Measurements from ENCODE around the gene VPS51.

Gene VPS51

GRCh38 chr11:65119670-65119995 lies 23.6 kb downstream of the VPS51 start:
- H3K4me3 ChIP-seq (replicated peaks in 1 of 2; ENCODE audit: low read depth in 2 of 2, low read length in 2 of 2), result no peak overlapping the region
- DNase-seq (ENCODE audit: low read depth in 2 of 2), result no peak
- TF ChIP-seq CTCF (IDR thresholded peaks at IDR 0.05; ENCODE audit: low read depth, low read length), result no peak

- no peak for TF ChIP-seq CTCF (IDR thresholded peaks at IDR 0.05; ENCODE audit: low read depth, low read length)
- H3K4me3 ChIP-seq (replicated peaks in 1 of 2; ENCODE audit: low read depth in 2 of 2, low read length in 2 of 2), result peak overlapping the region in 1 of 2 donors; percentile 96
- DNase-seq (ENCODE audit: low read depth in 2 of 2), result no peak
Measured at GRCh38 chr11:65120831-65121230, 24.8 kb downstream of the VPS51 start.

- TF ChIP-seq CTCF (IDR thresholded peaks at IDR 0.05; ENCODE audit: low read depth, low read length), result no peak
- H3K4me3 ChIP-seq (replicated peaks in 1 of 2; ENCODE audit: low read depth in 2 of 2, low read length in 2 of 2), result peak overlapping the region; percentile 92 to 96
- DNase-seq (ENCODE audit: low read depth in 2 of 2), result peak in 1 of 2 donors; percentile 11
Measured at GRCh38 chr11:65121447-65121864, 25.4 kb downstream of the VPS51 start.

DNA sequence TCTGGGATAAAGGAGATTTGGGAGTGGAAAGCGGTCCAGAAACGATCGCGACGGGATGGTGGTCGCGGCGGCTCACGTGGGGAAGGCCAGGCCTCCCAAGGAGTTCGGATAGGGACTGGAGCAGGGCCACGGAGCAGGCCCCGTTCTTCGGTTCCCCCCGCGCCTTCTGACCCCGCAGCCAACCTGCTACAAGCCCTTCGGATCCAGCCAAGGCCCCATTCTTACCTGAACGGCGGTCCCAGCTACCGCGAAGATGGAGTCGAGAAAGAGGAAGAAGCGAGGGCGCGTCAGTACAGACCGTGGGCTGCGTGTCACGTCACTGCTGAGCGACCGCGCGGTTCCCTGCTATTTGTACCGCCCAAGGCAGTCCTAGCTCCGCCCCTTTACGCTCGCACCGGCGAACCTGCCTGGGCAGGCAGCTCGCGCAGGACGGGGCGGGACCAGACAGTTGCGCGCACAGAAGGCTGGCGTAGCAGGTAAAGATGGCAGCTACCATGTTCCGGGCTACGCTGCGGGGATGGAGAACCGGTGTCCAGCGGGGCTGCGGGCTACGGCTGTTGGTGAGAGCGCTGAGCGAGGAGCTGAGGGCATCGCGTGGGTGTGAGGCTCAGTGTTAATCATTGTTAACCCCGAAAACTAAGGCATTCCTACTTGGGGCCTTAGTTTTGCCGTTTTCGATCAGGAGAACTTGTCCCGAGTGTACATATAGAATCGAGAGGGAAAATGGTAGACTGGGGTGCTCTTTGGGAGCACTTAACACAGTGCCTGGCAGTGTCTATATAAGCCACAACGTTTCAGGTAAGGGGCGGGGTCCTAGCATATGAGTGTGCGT lies 26.1 kb downstream of the VPS51 start, which contains the start of the genes FAU and MRPL49:
Gene FAU (minus strand): TSS at position 270 of the 832 bp plus-strand sequence. CDS start 321 bp downstream, outside the sequence.
Gene MRPL49 (plus strand): TSS at position 457 of the 832 bp plus-strand sequence. CDS start 26 bp downstream, at position 483.
- peak; percentile 97 to 98 for DNase-seq (ENCODE audit: low read depth in 2 of 2)
- no peak for TF ChIP-seq CTCF (IDR thresholded peaks at IDR 0.05; ENCODE audit: low read depth, low read length)
- peak within 1 kb of the TSS; percentile 92 to 96 for H3K4me3 ChIP-seq (replicated peaks in 1 of 2; ENCODE audit: low read depth in 2 of 2, low read length in 2 of 2)

DNA sequence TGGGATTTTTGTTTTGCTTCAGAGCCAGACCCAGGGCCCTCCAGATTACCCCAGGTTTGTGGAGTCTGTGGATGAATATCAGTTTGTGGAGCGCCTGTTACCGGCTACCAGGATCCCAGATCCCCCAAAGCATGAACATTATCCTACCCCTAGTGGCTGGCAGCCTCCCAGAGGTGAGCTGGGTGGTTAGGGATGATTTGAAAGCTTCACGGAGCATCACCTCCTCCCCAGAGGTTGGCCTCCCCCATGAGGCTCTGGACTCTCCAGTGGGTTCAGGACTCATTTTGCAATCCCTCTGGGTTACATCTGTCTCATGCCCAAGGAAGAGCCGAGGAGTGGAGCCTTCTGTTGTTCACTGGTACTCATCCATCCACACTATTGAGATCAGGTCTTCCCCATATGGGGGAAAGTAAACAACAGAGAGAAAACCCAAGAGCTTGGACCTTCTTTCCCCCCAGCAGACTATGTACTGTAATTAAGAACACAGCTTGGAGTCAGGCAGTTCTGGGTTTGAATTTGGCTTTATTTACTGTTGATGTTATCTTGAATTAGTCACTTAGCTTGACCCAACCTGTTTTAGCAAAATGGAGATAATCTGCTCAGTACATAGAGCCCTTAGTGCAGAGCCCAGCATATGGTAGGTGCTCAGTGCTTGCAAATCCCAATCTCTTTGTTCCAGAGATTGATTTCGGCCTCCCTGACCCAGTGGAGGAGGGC lies 28.6 kb downstream of the VPS51 start:
- no peak for DNase-seq (ENCODE audit: low read depth in 2 of 2)
- H3K4me3 ChIP-seq (replicated peaks in 1 of 2; ENCODE audit: low read depth in 2 of 2, low read length in 2 of 2), result no peak overlapping the region
- no peak for TF ChIP-seq CTCF (IDR thresholded peaks at IDR 0.05; ENCODE audit: low read depth, low read length)

DNA sequence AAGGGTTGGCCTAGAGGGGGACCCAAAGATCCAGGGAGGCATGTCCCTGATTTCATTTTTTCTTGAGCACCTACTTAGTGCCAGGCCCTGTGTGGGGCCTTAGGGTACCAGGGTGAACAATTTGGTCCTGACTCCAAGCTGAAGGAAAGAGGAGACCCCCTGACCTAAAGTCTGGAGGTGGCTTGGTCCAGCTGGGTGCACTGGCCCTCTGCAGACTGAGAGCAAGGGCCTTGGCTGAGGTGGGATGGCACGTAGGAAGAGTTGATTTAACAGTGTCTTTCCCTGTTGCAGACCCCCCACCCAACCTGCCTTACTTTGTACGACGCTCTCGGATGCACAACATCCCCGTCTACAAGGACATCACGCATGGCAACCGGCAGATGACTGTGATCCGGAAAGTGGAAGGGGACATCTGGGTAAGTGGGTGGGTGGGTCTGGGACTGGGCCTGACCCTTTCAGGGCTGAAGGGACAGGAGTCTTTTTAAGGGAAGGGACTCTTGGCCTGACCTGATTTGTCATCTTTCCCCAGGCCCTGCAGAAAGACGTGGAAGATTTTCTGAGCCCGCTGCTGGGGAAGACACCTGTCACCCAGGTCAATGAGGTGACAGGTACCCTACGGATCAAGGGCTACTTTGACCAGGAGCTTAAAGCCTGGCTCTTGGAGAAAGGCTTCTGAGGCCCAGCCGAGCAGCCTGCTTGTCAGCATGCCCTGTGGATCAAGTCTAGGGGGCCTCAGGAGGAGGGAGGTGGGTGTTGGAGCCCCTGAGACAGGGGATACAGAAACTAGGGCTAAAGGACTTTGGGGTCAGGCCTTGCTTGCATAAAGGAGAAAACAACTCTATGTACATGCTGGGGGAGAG lies 29.4 kb downstream of the VPS51 start:
- no peak overlapping the region for H3K4me3 ChIP-seq (replicated peaks in 1 of 2; ENCODE audit: low read depth in 2 of 2, low read length in 2 of 2)
- no peak for DNase-seq (ENCODE audit: low read depth in 2 of 2)
- TF ChIP-seq CTCF (IDR thresholded peaks at IDR 0.05; ENCODE audit: low read depth, low read length), result no peak

Measured in cardiac fibroblast (primary cell).